NCI-H1105 treated with DMSO at 0.1 percent for 48 hours (cell line): ENCODE measurements around the gene FHL2.
"Not testable (repeated sequence)": the region's sequence is repeated elsewhere in the genome, so short reads cannot be mapped to it uniquely, and the experiment has no call there.

ENCODE experiments used
- DNase-seq: peaks from one replicate; lab custom pipeline; 2025; lab: John Stamatoyannopoulos, UW

The FHL2 gene

DNA sequence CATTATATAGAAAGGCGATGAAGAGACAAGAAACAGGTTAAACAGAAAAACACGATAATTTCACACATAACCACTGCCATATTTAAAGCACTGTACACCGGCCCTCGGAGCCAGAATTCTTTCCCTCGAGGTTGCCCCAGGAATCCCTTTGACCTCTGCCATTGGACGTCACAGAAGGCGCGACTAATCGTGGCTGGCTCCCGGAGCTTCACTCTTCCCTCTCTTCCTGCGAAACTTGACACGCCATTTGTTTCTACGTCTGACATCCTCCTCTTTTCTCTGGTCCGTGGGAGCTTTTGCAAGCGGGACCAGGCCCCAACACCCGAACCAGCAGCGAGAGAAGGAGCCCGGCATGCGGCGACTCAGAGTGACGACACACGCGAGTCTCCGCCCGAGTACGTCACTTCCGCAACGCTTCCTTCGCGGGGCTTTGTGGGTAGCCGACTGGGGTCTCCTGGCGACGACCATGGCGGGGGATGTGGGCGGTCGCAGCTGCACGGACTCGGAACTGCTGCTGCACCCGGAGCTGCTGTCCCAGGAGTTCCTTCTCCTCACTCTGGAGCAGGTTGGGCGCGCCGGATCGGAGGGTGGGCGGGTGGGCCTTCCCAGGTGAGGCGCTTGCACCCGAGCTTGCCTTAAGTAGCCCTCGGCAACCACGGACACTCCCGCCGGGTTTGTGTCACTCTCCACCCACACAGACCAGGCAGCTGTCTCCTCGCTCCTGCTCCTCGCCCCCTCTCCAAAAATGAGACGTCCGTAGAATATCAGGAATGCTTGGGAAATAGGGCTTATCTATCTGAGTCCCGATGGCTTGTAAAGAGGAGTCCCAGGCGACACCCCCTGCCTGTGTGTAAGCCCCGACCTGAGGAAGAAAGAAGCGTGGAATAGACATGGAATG lies 61.5 kb downstream of the FHL2 start, which contains the start of gene C2orf49:
C2orf49 (plus strand) TSS at position 419 of the 898 bp plus-strand sequence; CDS start at position 467, 48 bp downstream.
- peak; percentile 80 for DNase-seq

DNA sequence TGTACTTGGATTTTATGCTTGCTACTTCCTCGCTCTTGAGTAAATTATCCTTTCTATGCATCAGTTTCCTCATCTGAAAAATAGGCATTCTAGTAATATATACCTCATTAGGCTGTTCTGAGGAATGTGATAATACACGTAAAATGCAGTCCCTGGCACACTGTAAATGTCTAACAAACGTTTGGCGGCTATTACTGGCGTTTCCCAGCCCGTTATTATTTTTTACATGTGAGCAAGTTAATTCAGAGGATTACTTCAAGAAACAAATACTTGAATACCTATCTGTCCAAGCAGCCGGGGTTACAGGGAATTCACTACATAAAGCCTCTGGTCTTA lies 62.1 kb downstream of the FHL2 start:
- no peak for DNase-seq

- DNase-seq: no peak
Measured at GRCh38 chr2:105335469-105335868, 63.4 kb downstream of the FHL2 start.

- DNase-seq: no peak
Measured at GRCh38 chr2:105334211-105334610, 64.6 kb downstream of the FHL2 start.

DNA sequence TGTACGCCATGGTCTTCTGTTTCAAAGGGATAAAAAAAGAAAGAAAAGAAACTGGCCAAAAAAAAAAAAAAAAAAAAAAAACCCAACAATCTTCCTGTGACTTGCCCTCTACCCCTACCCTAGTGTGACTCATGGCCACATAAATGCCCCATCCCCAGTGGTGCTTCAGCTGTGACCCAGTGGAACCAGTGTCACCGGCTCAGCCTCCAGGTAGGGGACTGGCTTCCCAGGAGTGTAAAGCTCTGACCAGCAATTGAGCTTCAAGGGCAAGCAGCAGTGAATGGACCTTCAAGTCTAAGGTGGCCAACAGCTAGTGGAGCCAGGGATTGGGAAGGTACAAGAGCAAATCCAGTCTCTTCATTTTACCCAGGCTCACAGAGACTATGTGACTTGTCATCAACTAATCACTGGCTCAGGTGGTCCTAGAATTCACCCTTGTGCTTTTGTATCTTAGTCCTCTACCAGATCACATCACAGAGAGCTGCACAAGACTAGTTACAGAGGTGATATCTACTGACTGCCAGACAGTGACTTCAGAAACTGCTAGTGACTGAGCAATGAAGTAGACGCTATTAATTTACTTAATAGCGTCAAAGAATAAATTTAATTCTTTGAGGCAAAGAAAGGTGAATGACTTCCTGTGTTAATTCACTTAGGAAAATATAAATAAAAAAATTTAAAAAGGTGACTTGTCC lies 68.0 kb downstream of the FHL2 start:
- no peak for DNase-seq

DNA sequence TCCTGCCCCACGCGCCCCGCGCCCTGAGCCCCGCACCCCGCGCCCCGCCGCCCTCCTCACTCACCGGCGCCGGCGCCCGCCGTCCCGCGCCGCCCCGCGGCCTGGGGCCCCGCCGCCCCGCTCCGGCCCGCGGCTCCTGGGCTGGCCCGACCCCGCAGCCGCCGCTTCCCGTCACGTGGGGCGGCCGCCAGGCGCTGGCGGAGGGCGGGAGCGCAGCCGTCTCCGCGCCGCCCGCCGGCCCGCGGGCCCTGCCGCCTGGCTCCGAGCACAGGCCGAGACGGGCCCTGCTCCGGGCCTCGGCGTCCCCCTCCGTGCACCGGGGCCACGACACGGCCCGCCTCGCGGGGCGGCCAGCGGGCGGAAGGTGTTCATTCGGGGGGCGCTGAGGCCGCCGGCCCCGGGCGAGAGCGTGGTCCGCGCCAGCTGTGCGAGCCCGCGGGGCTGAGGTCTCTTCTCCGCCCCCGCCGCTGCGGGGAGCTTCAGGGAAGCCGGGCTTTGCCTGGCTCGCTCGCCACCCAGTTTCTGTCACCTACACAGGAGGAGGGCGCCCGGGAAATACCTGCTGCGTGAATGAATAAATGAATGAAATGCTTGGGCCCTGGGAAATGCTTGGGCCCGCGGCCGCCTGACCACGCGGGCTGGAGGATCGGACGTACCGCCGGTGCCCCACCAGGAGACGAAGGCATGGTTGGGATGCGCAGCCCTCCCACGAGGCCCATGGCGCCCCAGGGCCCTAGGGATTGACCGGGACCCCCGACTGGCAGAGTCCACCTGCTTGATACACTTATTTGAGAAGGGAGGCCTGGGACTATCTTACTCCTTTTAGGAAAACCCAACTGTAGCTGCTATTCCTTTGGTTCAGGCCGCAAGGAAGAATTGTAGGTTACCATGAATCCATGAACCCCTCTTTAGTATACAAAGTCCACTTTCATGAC lies 69.0 kb downstream of the FHL2 start, which contains the start of gene TGFBRAP1:
TGFBRAP1 (minus strand) TSS at position 175 of the 935 bp plus-strand sequence. CDS start 21,434 bp downstream, outside the sequence.
- peak; percentile 9 for DNase-seq

DNA sequence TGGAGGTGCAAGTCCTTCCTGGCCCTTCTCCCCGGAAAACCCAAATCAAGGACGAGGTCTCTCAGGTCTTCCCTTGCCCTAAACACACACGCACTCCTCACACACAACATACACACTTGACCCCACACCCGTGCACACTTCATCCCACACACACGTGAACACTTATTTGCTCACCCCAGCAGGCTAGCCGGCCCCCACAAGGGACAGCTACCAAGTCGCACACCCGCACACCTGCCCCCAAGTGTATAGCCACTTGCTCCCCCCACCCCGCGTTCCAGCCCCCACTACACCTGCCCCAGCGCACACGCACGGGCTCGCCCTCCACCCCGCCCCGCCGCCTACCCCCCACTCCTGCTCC lies 69.7 kb downstream of the FHL2 start:
- no peak for DNase-seq

DNA sequence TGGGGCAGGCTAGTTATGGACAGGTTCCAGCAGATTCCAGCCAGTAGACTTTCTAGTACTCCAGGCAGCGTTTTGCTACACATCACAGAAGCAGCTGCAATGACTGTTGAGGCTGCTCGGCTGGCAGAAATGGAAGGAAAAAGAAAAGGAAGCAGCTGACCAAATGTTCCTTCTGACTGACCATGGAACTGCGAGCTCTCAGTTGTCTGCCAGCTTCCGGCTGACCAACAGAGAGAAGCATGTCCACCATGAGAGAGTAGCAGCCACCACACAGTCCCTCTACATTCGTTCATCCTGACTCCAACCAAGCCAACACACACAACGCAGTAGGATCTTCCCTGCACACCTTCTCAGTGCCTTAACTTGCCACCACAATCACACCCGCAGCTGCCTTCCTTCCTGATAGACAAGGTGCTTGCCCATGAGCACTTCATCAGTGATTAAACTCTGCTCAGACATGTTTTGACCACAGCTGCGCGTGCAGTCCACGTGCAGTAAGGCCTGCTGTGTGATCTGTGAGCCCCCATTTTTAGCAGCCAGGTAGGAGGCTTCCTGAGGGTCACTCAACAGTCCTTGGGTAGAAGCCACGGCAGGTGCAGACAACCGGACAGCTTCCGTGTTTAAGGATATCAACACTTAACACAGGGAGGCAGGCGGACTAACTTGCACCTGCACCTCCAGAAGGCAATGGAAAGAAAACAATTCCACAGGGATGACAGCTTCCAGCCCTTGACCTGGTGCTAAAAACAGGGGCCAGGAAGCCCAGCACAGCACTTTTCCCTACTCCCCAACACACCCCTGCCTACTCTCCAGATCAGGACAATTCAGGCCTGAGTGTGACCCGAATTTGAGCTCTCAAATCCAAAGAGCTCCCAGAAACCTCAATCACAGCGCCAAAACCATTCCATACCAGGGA lies 70.3 kb downstream of the FHL2 start:
- peak; percentile 38 for DNase-seq

- no peak for DNase-seq
Measured at GRCh38 chr2:105327690-105328089, 71.2 kb downstream of the FHL2 start.

DNA sequence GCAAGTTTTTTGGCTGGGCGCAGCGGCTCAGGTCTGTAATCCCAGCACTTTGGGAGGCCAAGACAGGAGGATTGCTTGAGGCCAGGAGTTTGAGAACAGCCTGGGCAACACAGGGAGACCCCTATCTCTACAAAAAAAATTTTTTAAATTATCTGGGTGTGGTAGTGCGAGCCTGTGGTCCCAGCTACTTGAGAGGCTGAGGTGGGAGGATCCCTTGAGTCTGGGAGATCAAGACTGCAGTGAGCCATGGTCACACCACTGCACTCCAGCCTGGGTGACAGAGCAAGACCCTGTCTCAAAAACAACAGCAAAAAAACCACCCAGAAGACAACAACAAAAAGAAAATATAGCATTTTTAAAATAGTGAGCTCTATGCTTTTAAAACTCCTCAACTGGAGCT lies 71.6 kb downstream of the FHL2 start:
- not testable (repeated sequence) for DNase-seq

GRCh38 chr2:105325389-105325963 lies 73.4 kb downstream of the FHL2 start:
- no peak for DNase-seq

DNA sequence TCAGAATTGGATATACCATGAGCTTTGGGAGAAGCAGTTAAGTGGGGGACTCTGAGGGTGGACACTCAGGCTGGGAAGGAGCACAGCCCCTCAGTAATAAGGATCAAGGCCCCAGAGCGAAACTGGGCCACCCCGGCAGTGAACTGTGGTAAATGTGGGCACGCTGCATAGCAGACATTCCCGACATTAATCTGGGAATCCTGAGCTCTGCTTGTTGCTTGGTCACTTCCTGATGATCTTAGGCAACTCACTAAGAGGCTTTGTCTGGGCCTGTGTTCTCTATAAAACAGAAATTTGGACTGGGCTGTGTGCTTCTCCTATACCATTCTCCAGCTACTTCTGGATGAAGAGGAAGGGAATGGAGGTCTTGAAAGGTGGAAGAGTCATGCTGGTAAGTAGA lies 74.1 kb downstream of the FHL2 start:
- no peak for DNase-seq

DNA sequence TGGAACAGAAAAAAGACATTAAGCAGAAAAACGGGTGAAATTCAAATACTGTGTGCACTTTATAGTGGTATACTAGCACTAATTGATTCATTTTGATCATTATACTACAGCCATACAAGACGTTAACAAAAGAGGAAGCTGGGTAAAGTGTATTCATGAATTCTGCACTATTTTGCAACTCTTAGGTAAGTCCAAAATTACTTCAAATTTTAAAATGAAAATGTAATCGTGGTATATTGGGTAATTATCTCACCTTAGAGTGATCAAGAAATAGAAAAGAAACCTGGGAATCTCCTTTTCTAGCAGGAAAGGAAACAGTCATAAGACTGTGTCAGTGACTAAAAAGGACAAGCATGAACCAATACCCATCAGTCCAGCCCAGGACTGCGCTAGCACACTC lies 74.8 kb downstream of the FHL2 start:
- no peak for DNase-seq

DNA sequence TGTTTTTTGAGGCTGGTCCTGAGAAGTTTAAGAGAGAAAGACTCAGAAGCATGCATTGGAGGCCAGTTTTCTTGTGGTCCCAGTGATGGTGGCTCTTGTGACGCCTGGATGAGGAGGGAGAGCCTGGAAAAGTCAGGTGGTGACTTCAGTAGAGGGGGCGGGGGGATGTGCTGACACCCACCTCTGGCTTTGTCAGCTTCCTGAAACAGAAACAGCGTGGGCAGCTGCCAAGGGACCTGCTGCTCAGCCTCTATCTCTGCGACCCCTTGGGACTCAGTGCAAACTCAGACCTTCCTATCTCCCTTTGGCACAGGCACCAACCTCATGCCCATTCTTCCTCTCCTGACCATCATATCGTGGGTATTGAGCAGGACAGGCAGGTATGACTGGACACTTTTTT lies 75.7 kb downstream of the FHL2 start:
- no peak for DNase-seq

GRCh38 chr2:105321875-105322646 lies 76.8 kb downstream of the FHL2 start:
- DNase-seq: no peak

DNA sequence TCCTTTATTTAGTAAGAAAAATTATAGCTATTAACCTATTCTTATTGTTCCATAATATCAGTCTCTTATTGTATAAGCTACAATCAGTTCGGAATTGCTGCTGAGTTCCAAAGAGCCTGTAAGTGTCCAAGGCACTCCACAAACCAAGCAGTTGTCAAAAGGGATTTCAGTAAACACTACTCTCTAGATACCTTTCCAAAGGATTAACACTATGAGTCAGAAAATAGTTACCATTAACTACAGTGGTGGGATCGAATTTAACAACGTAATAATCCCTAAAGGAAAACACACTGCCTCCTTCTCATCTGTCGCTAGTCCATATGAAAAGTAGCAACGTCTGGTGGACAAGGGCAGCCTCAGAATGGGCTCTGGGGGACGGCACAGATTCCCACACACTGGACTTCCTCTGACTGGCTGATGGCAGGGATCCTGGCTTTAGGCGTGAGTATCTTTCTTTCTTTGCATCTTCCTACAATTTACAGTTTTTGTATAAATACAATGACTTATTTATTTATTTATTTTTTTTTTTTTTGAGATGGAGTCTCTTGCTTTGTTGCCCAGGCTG lies 78.1 kb downstream of the FHL2 start:
- no peak for DNase-seq

DNA sequence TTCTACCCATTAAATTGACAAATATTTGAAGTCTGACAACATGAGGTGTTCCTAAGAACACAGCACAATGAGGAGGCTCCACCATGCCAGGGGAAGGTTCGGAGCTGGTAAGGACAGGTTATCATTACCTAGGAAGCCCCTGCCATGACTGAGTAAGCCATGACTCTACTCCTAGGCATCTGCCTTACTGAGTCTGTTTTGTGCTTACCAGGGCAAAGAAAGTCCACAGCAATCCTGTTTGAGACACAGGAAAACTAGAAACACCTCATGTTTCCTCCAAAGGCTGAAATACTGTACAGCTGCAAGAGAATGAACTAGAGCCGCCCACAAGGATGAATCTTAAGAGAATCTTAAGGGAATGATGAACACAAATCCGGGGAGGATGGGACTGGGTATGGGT lies 80.9 kb downstream of the FHL2 start:
- no peak for DNase-seq

DNA sequence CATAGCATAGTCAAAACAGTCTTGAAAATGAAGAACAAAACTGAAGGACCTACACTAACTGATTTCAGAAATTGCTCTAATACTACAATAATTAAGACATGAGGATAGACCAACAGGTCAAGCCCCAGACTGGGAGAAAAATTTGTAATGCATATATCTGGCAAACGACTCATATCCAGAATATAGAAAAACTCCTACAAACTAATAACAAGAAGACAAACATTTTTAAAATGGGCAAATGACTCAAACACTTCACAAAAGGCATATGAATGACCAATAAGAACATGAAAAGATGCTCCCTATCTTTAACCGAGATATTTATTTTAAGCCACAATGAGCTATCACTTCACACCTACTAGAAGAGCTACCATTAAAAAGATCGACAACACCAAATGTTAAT lies 83.5 kb downstream of the FHL2 start:
- DNase-seq: no peak

- DNase-seq: no peak
Measured at GRCh38 chr2:105313877-105314276, 85.0 kb downstream of the FHL2 start.
